Smooth muscle cell (in vitro differentiated cells): ENCODE data around the gene TMEM154. TPM values are rescaled to one million over a fixed set of nuclear protein-coding genes. Genes with fewer than 3 reads are reported as not detected.

Experiments
- DNase-seq: peaks from one replicate; lab custom pipeline; 2025; ENCODE audit not compliant: unreplicated experiment; lab: John Stamatoyannopoulos, UW
- H2AFZ ChIP-seq: fragments of 200-600 bp; sonication (generic); 2 replicates; pipeline ENCODE4 v1.6.0; 2016; ENCODE audit warnings: antibody characterized with exemption, low read depth, mild to moderate bottlenecking
- H3F3A ChIP-seq: fragments of 200-600 bp; sonication (generic); 2 replicates; pipeline ENCODE4 v1.6.0; 2017; ENCODE audit warnings: antibody characterized with exemption, low read depth
- H3K27ac ChIP-seq: fragments of 200-600 bp; sonication (generic); 2 replicates; pipeline ENCODE4 v1.5.1; 2016; ENCODE audit warnings: low read depth, mild to moderate bottlenecking
- H3K27me3 ChIP-seq: fragments of 200-600 bp; sonication (generic); 2 replicates; pipeline ENCODE4 v1.6.1; 2016; ENCODE audit warnings: low read depth, mild to moderate bottlenecking
- H3K36me3 ChIP-seq: fragments of 200-600 bp; sonication (generic); 2 replicates; pipeline ENCODE4 v1.5.1; 2016; ENCODE audit warnings: low read depth
- H3K4me1 ChIP-seq: fragments of 200-600 bp; sonication (generic); 2 replicates; pipeline ENCODE4 v1.5.1; 2016; ENCODE audit warnings: low read depth
- H3K4me2 ChIP-seq: fragments of 200-600 bp; sonication (generic); 2 replicates; pipeline ENCODE4 v1.6.0; 2016; ENCODE audit warnings: mild to moderate bottlenecking
- H3K4me3 ChIP-seq: fragments of 200-600 bp; sonication (generic); 2 replicates; pipeline ENCODE4 v1.5.1; 2016; ENCODE audit warnings: mild to moderate bottlenecking
- H3K79me2 ChIP-seq: fragments of 200-600 bp; sonication (generic); 2 replicates; pipeline ENCODE4 v1.6.0; 2016; ENCODE audit warnings: low read depth, mild to moderate bottlenecking
- H3K9ac ChIP-seq: fragments of 200-600 bp; sonication (generic); 2 replicates; pipeline ENCODE4 v1.6.0; 2016; ENCODE audit warnings: low read depth
- H3K9me3 ChIP-seq: fragments of 200-600 bp; sonication (generic); replicated peaks from 2 replicates; pipeline ENCODE4 v1.5.1; 2016; ENCODE audit warnings: low read depth
- H4K20me1 ChIP-seq: fragments of 200-600 bp; sonication (generic); 2 replicates; pipeline ENCODE4 v1.6.0; 2016; ENCODE audit warnings: low read depth
- CTCF ChIP-seq: fragments of 200-600 bp; sonication (generic); IDR thresholded peaks from 2 replicates; pipeline ENCODE4 v1.5.1; 2017; ENCODE audit warnings: borderline replicate concordance, mild to moderate bottlenecking, antibody characterized with exemption; ENCODE audit not compliant: insufficient read depth, poor library complexity, severe bottlenecking
- WGBS: methylation state at CpG from one replicate; pipeline ENCODE4 v1.1.7; 2016; ENCODE audit warnings: low lambda C conversion rate; 5-methylcytosine and 5-hydroxymethylcytosine counted together
- polyA plus RNA-seq: library from polyadenylated mRNA; unstranded; fragments of >200 nt; fragmentation: Nextera tagmentation; extraction: Ambion mirVana; gene quantifications from 2 replicates; pipeline ENCODE4 v1.2.1, GENCODE V29; 2016
- total RNA-seq: library from RNA; depleted of rRNA; stranded (reverse); fragments of >200 nt; gene quantifications from 2 replicates; pipeline ENCODE4 v1.2.3, GENCODE V29; 2014

Gene TMEM154
- total and polyA plus RNA-seq, 2 experiments from 2014 or later, result 1.8 to 6.0 TPM

GRCh38 chr4:152581536-152582160 lies 98.1 kb downstream of the TMEM154 start:
- no peaks in the 10 kb centered on the region for H3K79me2 ChIP-seq
- no peak overlapping the region for H2AFZ ChIP-seq
- H3K9me3 ChIP-seq, result no peaks in the 10 kb centered on the region
- DNase-seq, result no peak
- TF ChIP-seq CTCF, result peak; percentile 10
- no peaks in the 10 kb centered on the region for H4K20me1 ChIP-seq
- no peaks in the 10 kb centered on the region for H3K36me3 ChIP-seq
- no peak overlapping the region for H3K27ac ChIP-seq
- H3F3A ChIP-seq, result peaks cover 3% of the 10 kb centered on the region
- 52% methylated on average over 3 of the region's 3 CpGs for WGBS
- no peak overlapping the region for H3K4me2 ChIP-seq
- no peaks in the 10 kb centered on the region for H3K27me3 ChIP-seq
- H3K9ac ChIP-seq, result no peak overlapping the region
- no peak overlapping the region for H3K4me3 ChIP-seq
- H3K4me1 ChIP-seq, result no peaks in the 10 kb centered on the region

GRCh38 chr4:152579916-152580315 lies 99.9 kb downstream of the TMEM154 start:
- H3F3A ChIP-seq, result no peaks in the 10 kb centered on the region
- no peaks in the 10 kb centered on the region for H3K79me2 ChIP-seq
- DNase-seq, result no peak
- no peak overlapping the region for H3K4me2 ChIP-seq
- H2AFZ ChIP-seq, result no peak overlapping the region
- 93% methylated on average over 6 of the region's 6 CpGs for WGBS
- H4K20me1 ChIP-seq, result no peaks in the 10 kb centered on the region
- H3K36me3 ChIP-seq, result no peaks in the 10 kb centered on the region
- no peak overlapping the region for H3K9ac ChIP-seq
- H3K27ac ChIP-seq, result no peak overlapping the region
- no peak for TF ChIP-seq CTCF
- H3K4me1 ChIP-seq, result no peaks in the 10 kb centered on the region
- no peak overlapping the region for H3K4me3 ChIP-seq
- no peaks in the 10 kb centered on the region for H3K27me3 ChIP-seq
- no peaks in the 10 kb centered on the region for H3K9me3 ChIP-seq

DNA sequence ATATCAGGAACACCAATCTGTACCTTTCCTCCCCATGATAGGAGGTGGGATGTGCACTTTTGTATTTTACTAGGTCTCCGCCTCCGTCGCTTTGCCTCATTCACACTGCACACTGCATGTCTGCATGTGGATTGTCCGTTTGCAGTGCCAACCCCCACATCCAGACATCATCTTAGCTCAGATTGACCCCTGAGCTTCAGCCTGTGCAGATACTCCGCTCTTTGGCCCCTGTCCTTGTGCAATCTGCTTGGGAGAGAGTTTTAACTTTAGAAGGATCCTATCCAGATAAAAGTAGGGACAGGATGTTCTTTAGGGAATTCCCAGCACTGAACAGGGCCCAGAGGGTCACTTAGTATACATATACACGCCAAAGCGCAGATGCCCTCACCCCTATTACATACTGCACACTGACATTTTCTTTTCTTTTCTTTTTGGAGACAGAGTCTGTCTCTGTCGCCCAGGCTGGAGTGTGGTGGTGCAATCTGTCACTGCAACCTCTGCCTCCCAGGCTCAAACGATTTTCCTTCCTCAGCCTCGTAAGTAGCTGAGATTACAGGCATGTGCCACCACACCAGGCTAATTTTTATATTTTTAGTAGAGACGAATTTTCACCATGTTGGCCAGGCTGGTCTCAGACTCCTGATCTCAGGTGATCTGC lies 100.6 kb downstream of the TMEM154 start:
- Histone ChIP-seq H4K20me1 (no peaks in the 10 kb centered on the region), H3K9ac (no peak overlapping the region), H3K4me1 (no peaks in the 10 kb centered on the region), H3K9me3 (no peaks in the 10 kb centered on the region), H3K36me3 (no peaks in the 10 kb centered on the region), H3K79me2 (no peaks in the 10 kb centered on the region), H3K4me3 (no peak overlapping the region), H3K4me2 (no peak overlapping the region), H3K27ac (no peak overlapping the region), H3F3A (no peaks in the 10 kb centered on the region), H2AFZ (no peak overlapping the region), H3K27me3 (no peaks in the 10 kb centered on the region)
- WGBS, result 77% methylated on average over 11 of the region's 11 CpGs
- DNase-seq, result no peak
- TF ChIP-seq CTCF, result no peak

GRCh38 chr4:152578670-152579069 lies 101.1 kb downstream of the TMEM154 start:
- no peak overlapping the region for H3K4me3 ChIP-seq
- no peaks in the 10 kb centered on the region for H3K27me3 ChIP-seq
- no peak for DNase-seq
- H3K36me3 ChIP-seq, result no peaks in the 10 kb centered on the region
- WGBS, result 58% methylated on average over 1 of the region's 1 CpG
- H4K20me1 ChIP-seq, result no peaks in the 10 kb centered on the region
- H2AFZ ChIP-seq, result peak overlapping the region; percentile 44
- H3K79me2 ChIP-seq, result no peaks in the 10 kb centered on the region
- H3F3A ChIP-seq, result no peaks in the 10 kb centered on the region
- no peak overlapping the region for H3K27ac ChIP-seq
- no peak overlapping the region for H3K4me2 ChIP-seq
- no peak for TF ChIP-seq CTCF
- no peak overlapping the region for H3K9ac ChIP-seq
- no peaks in the 10 kb centered on the region for H3K4me1 ChIP-seq
- no peaks in the 10 kb centered on the region for H3K9me3 ChIP-seq
